GM12878 (cell line): ENCODE results near the gene BPIFA1. TPM values are rescaled to one million over a fixed set of nuclear protein-coding genes. Genes with fewer than 3 reads are reported as not detected.

Experiments
- ATAC-seq: fragments of 200-7000 bp; cut with Tn5 transposase; 3 replicates; pipeline ENCODE4 v1.9.1; 2020; ENCODE audit warnings: mild to moderate bottlenecking, moderate library complexity
- BruUV-seq: library from RNA; stranded (reverse); fragments of 400-500 nt; replicated peaks from 2 replicates; lab custom pipeline; 2021; lab: Mats Ljungman, UMichigan
- CTCF ChIA-PET: fragments of 300-600 bp; sonication (Branson Sonifier 250); formaldehyde crosslinking; extraction: SDS; loops from one replicate; lab custom pipeline; 2021; ENCODE audit warnings: inconsistent platforms; lab: Yijun Ruan, JAX
- POLR2A ChIA-PET: fragments of 350-600 bp; formaldehyde crosslinking; extraction: SDS; loops from one replicate; lab custom pipeline; 2021; ENCODE audit warnings: inconsistent platforms; lab: Charles Lee
- RAD21 ChIA-PET: fragments of 300-600 bp; sonication (Branson Sonifier 250); formaldehyde crosslinking; loops from one replicate; lab custom pipeline; 2023; ENCODE audit warnings: antibody characterized with exemption; ENCODE audit not compliant: unreplicated experiment; lab: Charles Lee
- SMC1A ChIA-PET: fragments of 300-600 bp; sonication (Branson Sonifier 250); formaldehyde crosslinking; loops from one replicate; lab custom pipeline; 2023; ENCODE audit not compliant: unreplicated experiment, uncharacterized antibody; lab: Charles Lee
- DNase-seq: peaks from one replicate; pipeline ENCODE4 v3.0.0-alpha.2; 2011; ENCODE audit warnings: low read depth, low spot score
- FAIRE-seq: peaks from 3 replicates; lab custom pipeline; 2011; peaks lifted over from hg19 to GRCh38; lab: Jason Lieb, UNC
- H2AFZ ChIP-seq: 2 replicates; pipeline ENCODE4 v1.6.0; 2011; ENCODE audit warnings: low read depth, low read length, control low read depth; ENCODE audit not compliant: control insufficient read depth
- H3K27ac ChIP-seq: 2 replicates; pipeline ENCODE4 v1.5.1; 2011; ENCODE audit warnings: control low read depth; ENCODE audit not compliant: control insufficient read depth, insufficient read depth
- H3K27me3 ChIP-seq, 2 experiments: replicated peaks in 1 of 2; 2 replicates each; pipeline versions ENCODE4 v1.6.0 to v1.6.1; 2011; ENCODE audit warnings: low read length in 1 of 2; ENCODE audit not compliant: control insufficient read depth in 2 of 2, insufficient read depth in 2 of 2
- H3K36me3 ChIP-seq, 2 experiments: 2 replicates each; pipeline ENCODE4 v1.5.1; 2011; ENCODE audit warnings: low read length in 1 of 2; ENCODE audit not compliant: control insufficient read depth in 2 of 2, insufficient read depth in 2 of 2
- H3K4me1 ChIP-seq: 2 replicates; pipeline ENCODE4 v1.6.1; 2011; ENCODE audit warnings: mild to moderate bottlenecking, low read length, moderate library complexity, mixed read lengths; ENCODE audit not compliant: control insufficient read depth, insufficient read depth
- H3K4me2 ChIP-seq: 2 replicates; pipeline ENCODE4 v1.6.0; 2011; ENCODE audit warnings: control low read depth; ENCODE audit not compliant: control insufficient read depth, insufficient read depth
- H3K4me3 ChIP-seq: fragments of 200-600 bp; sonication (generic); 2 replicates; pipeline ENCODE4 v1.5.1; 2016
- H3K79me2 ChIP-seq: 2 replicates; pipeline ENCODE4 v1.6.0; 2011; ENCODE audit warnings: low read length; ENCODE audit not compliant: control insufficient read depth, insufficient read depth
- H3K9ac ChIP-seq: 2 replicates; pipeline ENCODE4 v1.8.0; 2011; ENCODE audit warnings: low read length, control low read depth, mixed read lengths; ENCODE audit not compliant: control insufficient read depth, insufficient read depth
- H3K9me3 ChIP-seq: replicated peaks from 3 replicates; pipeline ENCODE4 v1.5.1; 2011; ENCODE audit warnings: mild to moderate bottlenecking, low read length; ENCODE audit not compliant: control insufficient read depth, insufficient read depth
- H4K20me1 ChIP-seq: 2 replicates; pipeline ENCODE4 v1.6.0; 2011; ENCODE audit not compliant: control insufficient read depth, insufficient read depth
- ATF7 ChIP-seq: fragments of 450-650 bp; IDR thresholded peaks from 2 replicates; pipeline ENCODE4 v1.6.1; 2016; ENCODE audit warnings: low read depth, mild to moderate bottlenecking
- ESRRA ChIP-seq: IDR thresholded peaks from 2 replicates; pipeline ENCODE4 v1.6.1; 2012; ENCODE audit warnings: mild to moderate bottlenecking, low read length, improper control_type of control experiment
- HDAC2 ChIP-seq: fragments of 200-600 bp; sonication (generic); IDR thresholded peaks from 2 replicates; pipeline ENCODE4 v1.6.1; 2017
- HDAC6 ChIP-seq: fragments of 200-600 bp; sonication (generic); IDR thresholded peaks from one replicate; pipeline ENCODE4 v1.8.0; 2017; ENCODE audit warnings: antibody characterized with exemption; ENCODE audit not compliant: unreplicated experiment
- MYB ChIP-seq: fragments of 150-350 bp; IDR thresholded peaks from 2 replicates; pipeline ENCODE4 v1.6.1; 2014; ENCODE audit warnings: mild to moderate bottlenecking, low read depth, low read length, borderline replicate concordance
- NFXL1 ChIP-seq: fragments of 450-650 bp; IDR thresholded peaks from 2 replicates; pipeline ENCODE4 v1.6.1; 2017; ENCODE audit warnings: antibody characterized with exemption, mild to moderate bottlenecking, borderline replicate concordance
- NR2C2 ChIP-seq: IDR thresholded peaks from 2 replicates; pipeline ENCODE4 v1.6.1; 2011; ENCODE audit warnings: borderline replicate concordance, low read depth; ENCODE audit not compliant: control insufficient read depth, insufficient read length
- POLR2AphosphoS2 ChIP-seq: IDR thresholded peaks from 2 replicates; pipeline ENCODE4 v1.6.1; 2011; ENCODE audit warnings: low read depth, mild to moderate bottlenecking, low read length, improper control_type of control experiment, moderate library complexity
- RAD51 ChIP-seq: fragments of 450-650 bp; IDR thresholded peaks from 2 replicates; pipeline ENCODE4 v1.6.1; 2016; ENCODE audit warnings: moderate library complexity, mild to moderate bottlenecking, inconsistent platforms
- RUNX3 ChIP-seq: IDR thresholded peaks from 2 replicates; pipeline ENCODE4 v1.6.1; 2012; ENCODE audit warnings: low read length, inconsistent platforms
- SIN3A ChIP-seq: IDR thresholded peaks from 2 replicates; pipeline ENCODE4 v1.6.1; 2012; ENCODE audit warnings: low read depth, low read length, improper control_type of control experiment
- SIX5 ChIP-seq: IDR thresholded peaks from 2 replicates; pipeline ENCODE4 v1.6.1; 2011; ENCODE audit warnings: mild to moderate bottlenecking, low read depth, low read length, moderate library complexity; ENCODE audit not compliant: severe bottlenecking
- STAT3 ChIP-seq: IDR thresholded peaks from 2 replicates; pipeline ENCODE4 v1.6.1; 2011; ENCODE audit warnings: low read depth, low read length, improper control_type of control experiment
- USF2 ChIP-seq: IDR thresholded peaks from 2 replicates; pipeline ENCODE4 v1.6.1; 2011; ENCODE audit warnings: low read depth, low read length, improper control_type of control experiment, borderline replicate concordance
- ZNF274 ChIP-seq: IDR thresholded peaks from one replicate; pipeline ENCODE4 v1.8.0; 2011; ENCODE audit not compliant: insufficient read length, insufficient read depth
- ZNF384 ChIP-seq: IDR thresholded peaks from 2 replicates; pipeline ENCODE4 v1.6.1; 2012; ENCODE audit warnings: low read depth, mild to moderate bottlenecking, low read length, improper control_type of control experiment, borderline replicate concordance
- WGBS: methylation state at CpG from one replicate; pipeline ENCODE4 v1.1.6; 2016; ENCODE audit warnings: low lambda C conversion rate; ENCODE audit not compliant: insufficient replicate concordance, insufficient coverage; ENCODE audit errors: missing lambda C conversion rate; 5-methylcytosine and 5-hydroxymethylcytosine counted together
- in situ Hi-C: fragments of 300-500 bp; cut with MboI; formaldehyde crosslinking; loops from 9 replicates; pipeline ENCODE4 v1.14.3; 2018; ENCODE audit warnings: mixed read lengths
- intact Hi-C: fragments of 100-400 bp; cut with micrococcal nuclease; formaldehyde crosslinking; loops from one replicate; pipeline ENCODE4 v1.14.2; 2022; ENCODE audit not compliant: unreplicated experiment
- polyA plus RNA-seq, 11 experiments: library from polyadenylated mRNA; depleted of rRNA in 4 of 11; unstranded in 6 of 11; stranded (reverse) in 5 of 11; fragments of >200 nt; fragmentation: Nextera tagmentation in 4 of 11; fragmentation: Illumina TruSeq in 1 of 11; extraction: Ambion mirVana in 4 of 11; extraction: Trizol in 1 of 11; gene quantifications; 1 replicate in 1 of 11; 2 replicates in 10 of 11; pipeline versions ENCODE4 v1.2.1 to v1.2.3, GENCODE V29; 2011 to 2016; ENCODE audit warnings: inconsistent platforms in 2 of 11, missing spikeins in 2 of 11, low read depth in 1 of 11
- total RNA-seq, 4 experiments: library from RNA; depleted of rRNA in 3 of 4; stranded (reverse); fragments of >200 nt in 3 of 4; fragmentation: Illumina TruSeq in 1 of 4; extraction: Trizol in 1 of 4; gene quantifications; 2 replicates each; pipeline versions ENCODE4 v1.2.1 to v1.2.3, GENCODE V29; 2013 to 2021
- TF ChIP-seq, protein P1 (sequence below): fragments of 150-350 bp; IDR thresholded peaks from 2 replicates; pipeline ENCODE4 v1.6.1; 2016; ENCODE audit warnings: low read depth, low read length
- TF ChIP-seq, protein P2 (sequence below): fragments of 450-650 bp; IDR thresholded peaks from 2 replicates; pipeline ENCODE4 v1.6.1; 2017; ENCODE audit warnings: borderline replicate concordance
- TF ChIP-seq, protein P3 (sequence below): IDR thresholded peaks from 2 replicates; pipeline ENCODE4 v1.6.1; 2011; ENCODE audit warnings: borderline replicate concordance, low read depth, mild to moderate bottlenecking, moderate library complexity, mixed read lengths, low read length; ENCODE audit not compliant: insufficient read depth; ENCODE audit errors: extremely low read length

Gene BPIFA1
- total and polyA plus RNA-seq, 10 of the 15 experiments (the other 5 are each of a cell fraction or from before 2014, with no cell fraction given): not detected

DNA sequence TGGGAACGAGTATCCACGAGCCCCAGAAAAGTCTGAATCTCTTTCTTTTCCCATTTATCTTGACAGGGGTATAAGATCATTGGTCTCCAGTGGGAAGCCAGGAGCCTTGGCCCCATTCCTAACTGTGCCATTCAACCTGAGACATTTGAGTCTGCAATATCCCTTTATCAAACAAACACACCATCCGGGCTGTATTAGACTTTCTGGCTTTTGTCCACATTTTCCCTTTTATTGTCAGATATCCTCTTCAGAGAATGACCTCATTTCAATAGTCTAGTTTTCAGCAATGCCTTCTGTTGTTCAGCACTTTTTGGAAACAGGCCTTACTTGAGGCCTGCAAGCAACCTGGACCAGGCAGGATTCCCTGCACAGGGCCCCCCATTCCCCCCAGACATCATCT lies 15.7 kb downstream of the BPIFA1 start (continued):
- TF ChIP-seq, protein P1, sequence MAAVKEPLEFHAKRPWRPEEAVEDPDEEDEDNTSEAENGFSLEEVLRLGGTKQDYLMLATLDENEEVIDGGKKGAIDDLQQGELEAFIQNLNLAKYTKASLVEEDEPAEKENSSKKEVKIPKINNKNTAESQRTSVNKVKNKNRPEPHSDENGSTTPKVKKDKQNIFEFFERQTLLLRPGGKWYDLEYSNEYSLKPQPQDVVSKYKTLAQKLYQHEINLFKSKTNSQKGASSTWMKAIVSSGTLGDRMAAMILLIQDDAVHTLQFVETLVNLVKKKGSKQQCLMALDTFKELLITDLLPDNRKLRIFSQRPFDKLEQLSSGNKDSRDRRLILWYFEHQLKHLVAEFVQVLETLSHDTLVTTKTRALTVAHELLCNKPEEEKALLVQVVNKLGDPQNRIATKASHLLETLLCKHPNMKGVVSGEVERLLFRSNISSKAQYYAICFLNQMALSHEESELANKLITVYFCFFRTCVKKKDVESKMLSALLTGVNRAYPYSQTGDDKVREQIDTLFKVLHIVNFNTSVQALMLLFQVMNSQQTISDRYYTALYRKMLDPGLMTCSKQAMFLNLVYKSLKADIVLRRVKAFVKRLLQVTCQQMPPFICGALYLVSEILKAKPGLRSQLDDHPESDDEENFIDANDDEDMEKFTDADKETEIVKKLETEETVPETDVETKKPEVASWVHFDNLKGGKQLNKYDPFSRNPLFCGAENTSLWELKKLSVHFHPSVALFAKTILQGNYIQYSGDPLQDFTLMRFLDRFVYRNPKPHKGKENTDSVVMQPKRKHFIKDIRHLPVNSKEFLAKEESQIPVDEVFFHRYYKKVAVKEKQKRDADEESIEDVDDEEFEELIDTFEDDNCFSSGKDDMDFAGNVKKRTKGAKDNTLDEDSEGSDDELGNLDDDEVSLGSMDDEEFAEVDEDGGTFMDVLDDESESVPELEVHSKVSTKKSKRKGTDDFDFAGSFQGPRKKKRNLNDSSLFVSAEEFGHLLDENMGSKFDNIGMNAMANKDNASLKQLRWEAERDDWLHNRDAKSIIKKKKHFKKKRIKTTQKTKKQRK: no peak
- TF ChIP-seq NFXL1 (no peak), ATF7 (no peak), ZNF384 (no peak), RUNX3 (no peak), ZNF274 (no peak), STAT3 (no peak), NR2C2 (no peak), SIX5 (no peak), HDAC2 (no peak)

- POLR2A ChIA-PET: no interaction called here
- H3K36me3 ChIP-seq: no peaks in the 10 kb centered on the region
- no peak overlapping the region for H3K4me2 ChIP-seq
- SMC1A ChIA-PET: no interaction called here
- ATAC-seq: no peak
- no peaks in the 10 kb centered on the region for H3K4me1 ChIP-seq
- in situ Hi-C loops (no loop called here), intact Hi-C loops (no loop called here)
- CTCF ChIA-PET: no interaction called here
- H3K4me3 ChIP-seq: no peak overlapping the region
- no peaks in the 10 kb centered on the region for H3K9me3 ChIP-seq
- H3K27ac ChIP-seq: no peak overlapping the region
- H3K27me3 ChIP-seq: no peaks in the 10 kb centered on the region
- 35% methylated on average over 3 of the region's 3 CpGs for WGBS
- no peaks in the 10 kb centered on the region for H3K79me2 ChIP-seq
- BruUV-seq: no TSS peak
- H4K20me1 ChIP-seq: no peaks in the 10 kb centered on the region
- RAD21 ChIA-PET: no interaction called here
- no peak overlapping the region for H2AFZ ChIP-seq
- no peak for FAIRE-seq
- no peak overlapping the region for H3K9ac ChIP-seq
- no peak for DNase-seq
- no peak for TF ChIP-seq ESRRA
- TF ChIP-seq HDAC6: no peak
- TF ChIP-seq, protein P2, sequence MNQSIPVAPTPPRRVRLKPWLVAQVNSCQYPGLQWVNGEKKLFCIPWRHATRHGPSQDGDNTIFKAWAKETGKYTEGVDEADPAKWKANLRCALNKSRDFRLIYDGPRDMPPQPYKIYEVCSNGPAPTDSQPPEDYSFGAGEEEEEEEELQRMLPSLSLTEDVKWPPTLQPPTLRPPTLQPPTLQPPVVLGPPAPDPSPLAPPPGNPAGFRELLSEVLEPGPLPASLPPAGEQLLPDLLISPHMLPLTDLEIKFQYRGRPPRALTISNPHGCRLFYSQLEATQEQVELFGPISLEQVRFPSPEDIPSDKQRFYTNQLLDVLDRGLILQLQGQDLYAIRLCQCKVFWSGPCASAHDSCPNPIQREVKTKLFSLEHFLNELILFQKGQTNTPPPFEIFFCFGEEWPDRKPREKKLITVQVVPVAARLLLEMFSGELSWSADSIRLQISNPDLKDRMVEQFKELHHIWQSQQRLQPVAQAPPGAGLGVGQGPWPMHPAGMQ: no peak
- no peak for TF ChIP-seq SIN3A
- no peak for TF ChIP-seq STAT3
- TF ChIP-seq, protein P3, sequence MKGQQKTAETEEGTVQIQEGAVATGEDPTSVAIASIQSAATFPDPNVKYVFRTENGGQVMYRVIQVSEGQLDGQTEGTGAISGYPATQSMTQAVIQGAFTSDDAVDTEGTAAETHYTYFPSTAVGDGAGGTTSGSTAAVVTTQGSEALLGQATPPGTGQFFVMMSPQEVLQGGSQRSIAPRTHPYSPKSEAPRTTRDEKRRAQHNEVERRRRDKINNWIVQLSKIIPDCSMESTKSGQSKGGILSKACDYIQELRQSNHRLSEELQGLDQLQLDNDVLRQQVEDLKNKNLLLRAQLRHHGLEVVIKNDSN: no peak
- no peak for TF ChIP-seq RAD51
- no peak for TF ChIP-seq POLR2AphosphoS2
- TF ChIP-seq MYB: no peak
- no peak for TF ChIP-seq USF2
Measured at GRCh38 chr20:33252460-33252859, 16.7 kb downstream of the BPIFA1 start.
